Measurements from ENCODE around the gene TMEM154.
"Not testable (repeated sequence)": the region's sequence is repeated elsewhere in the genome, so short reads cannot be mapped to it uniquely, and the experiment has no call there.

The TMEM154 gene

DNA sequence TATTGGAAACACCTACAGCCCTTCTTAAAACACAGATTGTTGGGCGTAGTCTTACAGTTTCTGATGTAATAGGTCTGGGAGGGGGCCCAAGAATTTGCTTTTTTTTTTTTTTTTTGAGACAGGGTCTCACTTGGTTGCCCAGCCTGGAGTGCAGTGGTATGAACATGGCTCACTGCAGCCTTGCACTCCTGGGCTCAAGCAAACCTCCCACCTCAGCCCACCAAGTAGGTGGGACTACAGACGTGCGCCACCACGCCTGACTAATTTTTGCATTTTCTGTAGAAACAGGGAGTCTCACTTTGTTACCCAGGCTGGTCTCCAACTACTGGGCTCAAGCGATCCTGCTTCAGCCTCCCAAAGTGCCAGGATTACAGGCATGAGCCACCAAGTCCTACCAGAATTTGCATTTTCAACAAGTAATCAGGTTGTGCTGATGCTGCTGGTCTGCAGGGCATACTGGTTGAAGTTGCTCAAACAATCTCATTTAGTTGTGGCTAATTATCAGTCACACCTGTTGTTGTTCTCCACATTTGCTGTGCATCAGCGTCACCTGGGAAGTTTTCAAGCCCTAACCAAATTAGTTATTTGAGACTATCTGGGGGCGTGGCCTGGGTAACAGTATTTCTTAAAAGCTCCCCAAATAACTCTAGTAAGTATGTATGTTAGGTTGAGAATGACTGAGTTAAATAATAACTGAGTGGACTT is 14.0 kb downstream of the TMEM154 start:
- no peak for DNase-seq

DNA sequence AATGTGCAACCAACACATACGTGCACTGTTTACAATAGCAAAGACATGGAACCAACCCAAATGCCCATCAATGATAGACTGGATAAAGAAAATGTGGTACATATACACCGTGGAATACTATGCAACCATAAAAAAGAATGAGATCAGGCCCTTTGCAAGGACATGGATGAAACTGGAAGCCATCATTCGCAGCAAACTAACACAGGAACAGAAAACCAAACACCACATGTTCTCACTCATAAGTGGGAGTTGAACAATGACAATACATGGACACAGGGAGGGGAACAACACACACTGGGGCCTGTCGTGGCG is 15.8 kb downstream of the TMEM154 start:
- not testable (repeated sequence) for DNase-seq

DNA sequence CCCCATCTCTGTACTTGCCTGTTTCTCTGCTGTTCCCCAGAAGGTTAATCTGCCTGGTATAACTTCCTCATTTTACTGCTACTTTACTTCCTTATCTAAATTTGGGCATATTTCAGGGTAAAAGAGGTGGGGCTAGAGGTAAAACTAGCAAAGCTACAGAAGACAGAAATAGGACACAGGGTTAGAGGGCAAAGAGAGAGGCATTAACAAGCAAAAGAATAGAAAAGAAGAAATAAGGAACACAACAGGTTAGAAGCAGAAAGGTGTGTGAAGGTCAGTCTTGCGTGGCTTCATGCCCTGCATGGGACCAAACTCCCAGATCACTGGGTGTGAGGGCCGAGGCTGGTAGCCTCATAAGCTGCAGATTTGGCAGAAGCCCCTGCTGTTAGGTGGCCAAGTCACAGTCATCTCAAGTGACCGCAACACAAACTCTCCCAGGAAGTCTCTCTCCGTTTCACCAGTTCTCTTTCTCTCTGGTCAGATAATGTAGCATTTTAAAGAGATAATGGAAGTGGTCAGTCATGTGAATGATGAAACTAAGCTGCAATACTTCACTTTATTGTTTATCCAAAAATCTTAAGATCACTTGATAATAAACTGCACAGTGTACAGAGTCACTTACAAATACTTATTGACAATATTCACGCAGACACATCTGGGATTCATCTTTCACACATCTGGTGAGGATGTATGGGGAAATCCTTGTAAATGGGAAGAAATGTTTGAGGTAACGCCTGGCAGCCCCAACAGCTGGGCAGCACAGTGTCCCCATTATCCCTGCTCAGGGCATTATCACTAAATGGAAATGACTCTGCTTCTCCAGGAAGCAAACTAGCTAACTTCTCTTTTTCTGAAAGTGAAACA is 16.4 kb downstream of the TMEM154 start:
- DNase-seq, result no peak

DNA sequence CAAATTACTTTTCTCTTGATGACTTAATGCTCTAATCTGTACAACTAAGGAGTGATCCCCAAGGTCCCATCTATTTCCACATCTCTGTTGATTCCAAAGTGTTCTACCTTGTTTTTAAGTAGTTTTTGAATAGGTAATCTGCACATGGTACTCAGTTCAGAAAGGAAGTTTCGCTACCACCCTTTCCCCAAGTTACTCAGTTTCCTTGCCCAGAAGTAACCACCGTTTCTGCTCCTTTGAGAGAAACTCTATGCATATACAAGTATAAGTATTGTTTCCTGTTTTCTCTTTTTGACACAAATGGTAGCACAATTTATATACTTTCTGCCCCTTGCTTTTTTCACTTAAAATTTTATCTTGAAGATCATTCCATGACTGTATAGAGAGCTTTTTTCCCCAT is 18.1 kb downstream of the TMEM154 start:
- no peak for DNase-seq

DNA sequence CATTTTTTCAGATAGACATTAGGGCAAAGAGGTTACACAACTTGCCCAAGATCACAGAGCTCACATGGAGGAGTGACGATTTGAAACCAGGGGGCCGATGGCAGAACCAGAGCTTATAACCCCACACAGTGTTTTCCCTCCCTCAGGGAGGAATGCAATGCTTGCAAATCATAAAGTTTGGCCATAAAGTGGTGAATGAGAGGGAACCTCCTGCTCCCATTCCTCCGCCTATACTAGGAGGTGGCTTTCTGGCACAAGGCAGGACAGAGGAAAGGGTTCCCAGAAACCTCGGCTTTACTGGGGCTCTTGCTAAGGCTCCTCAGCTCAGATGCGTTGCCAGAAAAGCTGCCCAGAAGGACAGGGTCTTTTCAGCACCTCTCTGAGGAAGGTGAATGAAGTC is 19.3 kb downstream of the TMEM154 start:
- DNase-seq, result no peak

DNA sequence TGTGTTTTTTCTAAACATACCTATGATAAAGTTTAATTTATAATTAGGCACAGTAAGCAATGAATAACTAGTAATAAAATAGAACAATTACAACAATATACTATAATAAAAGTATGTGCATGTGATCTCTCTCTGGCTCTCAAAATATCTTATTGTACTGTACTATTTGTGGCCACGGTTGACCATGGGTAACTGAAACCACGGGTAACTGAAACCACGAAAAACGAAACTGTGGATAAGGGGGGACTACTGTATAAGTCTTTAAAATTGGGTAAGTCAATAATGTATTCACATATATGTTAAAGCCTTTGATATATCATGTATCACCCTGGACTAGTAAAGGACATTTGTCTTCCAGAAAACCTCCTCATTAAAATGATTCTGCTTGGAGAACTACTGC is 20.0 kb downstream of the TMEM154 start:
- no peak for DNase-seq

DNA sequence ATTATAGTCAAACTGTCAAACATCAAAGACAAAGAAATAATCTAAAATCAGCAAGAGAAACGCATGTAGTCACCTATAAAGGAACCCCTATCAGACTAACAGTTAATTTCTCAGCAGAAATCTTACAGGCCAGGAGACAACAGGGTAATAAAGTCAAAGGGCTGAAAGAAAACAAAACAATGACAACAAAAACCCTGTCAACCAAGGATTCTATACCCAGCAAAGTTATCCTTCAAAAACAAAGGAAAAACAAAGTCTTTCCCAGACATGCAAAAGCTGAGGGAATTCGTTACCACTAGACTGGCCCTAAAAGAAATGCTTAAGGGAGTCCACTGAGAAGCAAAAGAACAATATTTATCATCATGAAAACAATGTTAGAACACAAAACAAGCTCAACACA is 22.1 kb downstream of the TMEM154 start:
- DNase-seq, result no peak

DNA sequence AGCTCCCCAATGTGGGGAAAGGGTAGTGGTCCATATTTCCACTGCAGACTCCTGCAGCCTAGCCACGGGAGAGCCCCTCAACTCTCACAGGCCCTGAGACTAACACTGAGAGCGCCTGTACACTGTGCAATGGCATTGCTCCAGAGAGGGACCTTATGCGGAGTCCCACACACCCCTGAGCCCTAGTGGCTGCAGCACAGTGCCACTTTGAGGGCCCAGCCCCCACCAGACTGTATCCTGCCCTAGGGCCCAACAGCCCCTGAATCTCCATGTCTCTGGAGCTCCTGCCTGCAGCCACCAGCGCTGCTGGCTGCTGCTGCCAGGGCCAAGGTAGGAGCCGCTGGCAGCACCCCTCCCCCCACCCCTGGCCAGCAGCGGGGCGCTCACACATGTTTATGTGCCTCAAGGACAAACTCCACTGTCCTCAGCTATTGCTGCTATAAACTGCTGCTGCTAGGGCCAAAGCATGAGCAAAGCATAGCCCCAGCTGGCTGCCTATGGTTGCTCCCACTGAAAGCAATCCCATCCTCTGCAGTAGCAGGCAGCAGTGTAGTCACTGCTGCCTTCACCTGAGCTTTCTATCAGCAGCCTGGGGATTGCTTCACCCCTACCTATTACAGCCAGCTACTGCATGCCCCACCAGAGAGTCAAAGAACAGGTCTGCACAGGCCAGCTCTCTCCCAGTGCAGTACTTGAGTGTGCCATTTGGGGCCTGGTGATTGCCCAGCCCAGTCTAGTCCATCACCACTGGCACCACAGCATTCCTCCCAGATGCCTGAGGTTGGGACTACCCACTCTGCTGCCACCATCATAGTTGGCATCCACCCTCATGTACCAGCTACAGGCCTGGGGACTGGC is 24.3 kb downstream of the TMEM154 start:
- no peak for DNase-seq

DNA sequence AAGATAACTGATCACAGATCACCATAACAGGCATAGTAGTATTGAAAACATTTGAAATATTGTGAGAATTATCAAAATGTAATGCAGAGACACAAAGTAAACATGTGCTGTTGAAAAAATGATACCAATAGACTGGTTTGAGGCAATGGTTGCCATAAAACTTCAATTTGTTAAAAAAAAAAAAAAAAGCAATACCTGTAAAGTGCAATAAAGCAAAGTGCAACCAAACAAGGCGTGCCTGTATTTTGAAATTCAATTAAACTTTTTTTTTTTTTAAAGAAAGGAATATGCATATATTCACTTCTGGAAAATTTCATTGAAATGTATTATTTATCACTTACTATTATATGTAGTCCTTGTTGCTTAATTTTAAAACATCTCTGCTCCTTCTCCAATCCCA is 27.7 kb downstream of the TMEM154 start:
- no peak for DNase-seq

DNA sequence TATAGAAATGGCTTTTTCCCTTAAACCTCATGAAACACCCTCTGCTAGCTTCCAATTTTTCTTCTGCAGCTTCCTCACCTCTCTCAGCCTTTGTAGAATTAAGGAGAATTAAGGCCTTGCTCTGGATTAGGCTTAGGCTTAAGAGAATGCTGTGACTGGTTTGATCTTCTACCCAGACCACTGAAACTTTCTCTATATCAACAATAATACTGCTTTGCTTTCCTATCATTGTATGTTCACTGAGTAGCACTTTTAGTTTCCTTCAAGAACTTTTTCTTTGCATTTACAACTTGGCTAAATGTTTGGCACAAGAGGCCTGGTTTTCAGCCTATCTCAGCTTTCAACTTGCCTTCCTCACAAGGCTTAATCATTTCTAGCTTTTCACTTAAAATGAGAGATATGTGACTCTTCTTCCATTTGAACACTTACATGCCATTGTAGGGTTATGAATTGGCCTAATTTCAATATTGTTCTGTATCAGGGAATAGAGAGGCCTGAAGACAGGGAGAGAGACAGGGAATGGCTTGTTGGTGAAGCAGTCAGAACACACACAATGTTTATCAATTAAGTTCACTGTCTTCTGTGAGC is 28.2 kb downstream of the TMEM154 start:
- DNase-seq, result no peak

DNA sequence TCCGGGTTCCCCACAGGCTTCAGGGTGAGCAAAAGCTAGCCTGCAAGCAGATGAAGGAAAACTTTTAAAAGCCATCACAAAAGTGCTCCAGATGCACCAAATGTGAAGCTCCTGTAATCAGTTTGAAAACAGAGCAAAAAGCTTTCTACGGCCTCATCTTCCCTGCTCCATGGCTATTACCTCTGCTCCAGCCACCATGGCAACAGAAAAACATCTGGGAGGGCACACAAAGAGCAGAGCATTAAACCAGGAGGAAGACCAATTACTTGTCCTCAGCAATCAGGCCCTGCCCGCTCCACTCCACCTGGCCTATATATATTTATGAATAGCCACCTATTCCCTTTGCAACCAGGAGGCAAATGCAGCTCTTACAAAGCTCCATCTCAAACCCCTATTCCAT is 33.6 kb downstream of the TMEM154 start:
- DNase-seq, result no peak

DNA sequence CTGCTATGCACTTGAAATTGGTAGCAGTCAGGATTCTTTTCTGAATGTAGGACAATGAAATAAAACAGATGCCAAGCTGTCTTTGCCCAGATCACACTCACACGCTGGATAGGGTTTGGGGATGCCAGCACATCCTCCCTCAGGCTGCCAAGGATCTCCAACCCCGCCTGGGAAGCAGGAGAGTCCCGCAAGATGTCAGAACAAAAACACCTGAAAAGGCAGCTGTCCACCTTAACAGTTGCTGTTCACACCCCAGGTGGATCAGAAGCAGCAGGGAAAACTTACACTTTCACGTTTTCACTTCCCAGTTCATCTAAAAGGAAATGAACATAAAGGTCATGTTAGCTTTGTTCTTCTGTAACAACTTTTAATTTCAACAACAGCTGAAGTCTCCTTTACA is 35.7 kb downstream of the TMEM154 start:
- no peak for DNase-seq

DNA sequence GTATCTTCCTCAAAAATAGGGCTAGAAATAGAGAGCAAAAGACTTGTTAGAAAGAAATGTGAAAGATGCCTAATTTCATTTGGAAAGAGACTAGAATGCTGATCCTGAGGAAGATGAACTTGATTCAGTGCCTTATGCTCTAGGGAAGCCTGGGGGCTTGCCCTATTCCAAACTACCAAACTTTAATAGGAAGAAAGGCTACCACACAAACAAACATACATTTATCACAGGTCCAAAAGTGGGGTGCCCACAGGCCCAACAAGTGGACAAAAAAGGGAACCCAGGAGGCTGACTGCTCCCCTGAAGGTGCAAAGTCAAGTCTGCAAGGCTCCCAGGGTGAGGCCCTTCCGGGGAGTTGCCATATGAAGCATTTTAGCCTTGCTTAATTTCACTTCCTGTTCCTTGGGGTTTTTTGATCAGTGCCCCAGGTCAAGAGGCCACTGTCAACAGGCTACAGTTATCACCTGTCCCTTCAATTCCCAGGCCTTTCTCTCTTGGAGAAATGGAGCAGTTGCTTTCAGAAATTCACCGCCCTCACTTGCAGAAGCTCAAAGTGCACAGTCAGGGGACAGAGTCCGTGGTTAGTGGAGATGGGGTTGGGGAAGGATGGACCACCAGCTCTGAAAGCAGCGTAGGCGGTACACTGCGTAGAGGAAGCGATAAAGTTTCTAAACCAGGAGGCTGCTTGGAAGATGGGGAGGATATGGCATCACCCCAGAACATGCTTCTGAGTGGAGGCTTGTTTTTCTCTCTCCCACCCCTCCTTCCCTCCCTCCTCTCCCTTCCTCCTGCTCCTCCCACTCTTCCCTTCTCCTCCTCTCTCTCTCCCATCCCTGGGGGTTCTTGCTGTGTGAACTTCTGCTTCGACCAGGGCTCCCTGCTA is 36.4 kb downstream of the TMEM154 start:
- peak; percentile 10 for DNase-seq

DNA sequence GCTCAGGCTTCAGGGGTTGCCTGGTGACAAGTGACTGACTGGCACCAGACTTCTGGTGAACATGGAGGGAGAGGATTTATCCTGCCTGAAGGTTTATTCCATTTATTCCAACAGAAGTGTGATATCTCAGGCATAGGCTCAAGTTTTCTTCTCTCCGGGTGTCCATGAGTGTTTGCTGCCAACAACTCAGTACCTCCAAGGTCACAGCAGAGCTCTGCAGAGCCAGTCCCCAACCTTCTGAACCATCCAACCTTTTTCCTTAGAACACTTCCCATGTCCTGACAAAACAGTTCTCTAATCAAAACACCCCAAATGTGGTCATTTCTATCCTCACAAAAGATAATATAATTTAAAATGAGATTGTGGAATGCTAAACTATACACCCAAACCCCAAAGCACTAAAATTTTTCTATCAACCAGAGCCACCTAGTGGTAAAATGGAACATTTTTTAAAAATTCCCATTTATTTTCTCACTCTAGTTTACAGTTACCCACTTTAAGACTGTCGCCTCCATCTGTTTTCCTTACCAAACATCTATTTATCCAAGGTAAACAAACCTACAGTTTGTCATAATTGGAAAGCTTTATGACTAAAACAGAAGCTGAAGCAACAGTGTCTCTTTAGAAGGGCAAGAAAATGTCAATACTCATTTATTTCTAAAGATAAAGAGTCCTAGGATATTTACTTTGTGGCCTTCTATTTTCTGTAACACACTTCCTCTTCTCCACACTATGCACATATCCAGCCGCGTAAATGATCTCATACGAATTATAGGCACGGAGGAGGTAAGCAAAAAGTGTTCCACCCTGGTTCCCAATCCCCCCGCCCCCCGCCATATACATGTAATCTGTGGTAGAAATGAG is 39.5 kb downstream of the TMEM154 start:
- no peak for DNase-seq

DNA sequence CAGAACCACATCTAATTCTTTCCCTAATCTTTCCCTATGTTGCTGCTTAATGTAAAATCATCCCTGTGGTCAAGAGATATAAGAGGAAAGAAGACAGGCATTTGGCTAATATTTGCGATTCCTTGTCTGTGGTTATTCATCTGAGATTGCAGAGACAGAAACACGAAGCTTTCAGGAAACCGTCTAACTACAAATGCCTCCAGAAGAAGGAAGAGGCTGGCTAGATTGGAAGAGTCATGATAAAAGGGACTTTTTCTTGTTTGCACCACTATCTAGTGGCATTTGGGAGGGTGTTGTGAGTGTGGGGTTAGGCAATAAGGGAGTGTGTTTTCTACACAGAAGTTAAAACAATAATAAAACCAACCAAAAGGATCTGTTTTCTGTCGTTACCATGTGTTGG is 43.9 kb downstream of the TMEM154 start:
- DNase-seq, result no peak

DNA sequence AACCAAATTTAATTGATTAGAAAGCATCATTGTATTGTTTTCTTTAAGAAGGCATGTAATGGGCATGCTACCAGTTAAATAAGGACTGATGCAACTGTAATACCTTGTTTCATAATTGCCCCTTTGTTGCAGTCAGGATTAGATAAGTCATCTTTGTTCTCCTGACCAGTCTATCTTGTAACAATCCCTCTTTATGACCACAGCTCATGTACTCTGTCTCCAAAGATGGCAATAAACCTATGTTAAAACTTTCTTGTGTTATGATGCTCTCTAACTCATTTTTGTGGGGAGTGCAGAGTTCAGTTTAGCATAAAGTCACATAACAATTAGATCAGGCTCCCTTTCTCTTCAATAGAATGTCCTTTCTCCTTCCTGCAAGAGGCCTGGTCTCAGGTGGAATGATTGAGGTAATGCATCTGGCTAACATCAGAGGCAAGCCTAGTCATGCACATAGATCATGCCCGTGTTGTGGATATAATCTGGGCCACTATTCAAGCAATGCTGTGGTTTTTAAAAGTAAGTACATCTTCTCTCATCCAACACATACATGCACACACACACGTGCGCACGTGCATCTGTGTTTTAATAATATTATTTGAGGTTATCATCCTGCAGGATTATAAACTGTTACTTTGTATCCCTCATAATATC is 45.6 kb downstream of the TMEM154 start:
- no peak for DNase-seq

DNA sequence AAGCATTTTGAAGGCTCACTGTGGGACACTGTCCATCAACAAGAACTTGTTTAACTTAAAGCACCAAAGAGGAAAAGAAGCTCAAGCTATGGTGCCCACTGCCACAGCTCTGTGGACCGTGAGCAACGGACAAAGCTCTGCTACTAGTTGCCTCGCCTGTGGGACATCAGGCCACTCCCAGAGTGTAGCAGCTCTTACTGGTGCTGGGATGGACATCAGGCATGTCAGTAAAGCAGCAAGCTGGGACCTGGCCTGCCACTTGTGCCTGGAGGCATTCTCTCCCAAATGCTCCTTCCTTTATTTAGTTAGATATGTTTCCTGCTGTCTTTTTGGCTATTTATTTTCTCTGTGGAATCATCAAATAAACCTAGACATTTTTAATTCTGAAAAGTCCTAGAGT is 46.7 kb downstream of the TMEM154 start:
- DNase-seq, result no peak

DNA sequence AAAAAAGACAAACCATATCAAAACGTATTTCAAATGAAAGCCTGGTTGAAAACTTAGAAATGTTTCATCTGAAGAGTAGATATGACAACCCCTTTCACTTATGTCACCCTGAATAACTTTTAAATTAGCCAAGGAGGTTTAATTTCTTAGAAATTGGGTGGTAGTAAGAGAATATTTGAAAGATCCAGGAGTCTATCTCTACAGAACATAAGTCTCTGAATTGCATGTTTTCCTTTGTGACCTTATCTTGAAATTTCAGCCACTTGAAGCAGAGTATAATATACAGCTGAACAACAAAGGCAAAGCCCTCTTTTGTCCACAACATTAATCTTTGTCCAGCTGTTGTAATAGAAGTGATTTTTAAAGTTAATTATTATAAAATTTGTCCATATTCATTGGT is 49.5 kb downstream of the TMEM154 start:
- no peak for DNase-seq

DNA sequence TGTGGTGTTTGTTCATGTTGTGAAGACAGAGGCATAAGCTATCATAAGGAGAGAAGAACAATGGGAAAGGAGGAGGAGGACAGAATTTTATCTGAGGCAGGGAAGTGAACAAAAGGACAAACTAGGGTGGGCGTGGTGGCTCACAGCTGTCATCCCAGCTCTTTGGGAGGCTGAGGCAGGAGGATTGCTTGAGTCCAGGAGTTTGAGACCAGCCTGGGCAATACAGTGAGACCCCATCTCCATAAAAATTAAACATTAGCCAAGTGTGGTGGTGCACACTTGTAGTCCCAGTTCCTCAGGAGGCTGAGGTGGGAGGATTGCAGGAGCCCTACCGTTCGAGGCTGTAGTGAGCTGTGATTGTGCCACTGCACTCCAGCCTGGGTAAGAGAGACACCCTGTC is 49.9 kb downstream of the TMEM154 start:
- no peak for DNase-seq

DNA sequence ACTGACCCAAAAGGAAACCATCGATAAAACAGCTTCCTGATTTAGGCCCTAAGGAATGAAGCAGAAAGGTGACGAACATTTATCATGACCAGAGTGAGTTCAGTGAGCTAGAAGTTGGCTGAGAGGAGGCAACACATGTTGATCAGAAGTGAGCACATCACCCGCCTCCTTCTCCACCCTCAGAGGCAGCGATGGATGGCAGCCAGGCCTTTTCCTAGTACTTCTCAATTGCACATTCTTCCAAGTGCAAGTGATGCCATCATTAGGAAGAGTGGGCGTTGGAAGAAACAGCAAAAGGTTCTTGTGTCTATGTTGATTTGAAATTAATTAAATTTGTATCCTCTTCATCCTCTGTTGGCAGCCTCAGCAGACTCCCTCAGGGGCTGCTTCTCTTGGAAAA is 51.7 kb downstream of the TMEM154 start:
- DNase-seq, result no peak

DNA sequence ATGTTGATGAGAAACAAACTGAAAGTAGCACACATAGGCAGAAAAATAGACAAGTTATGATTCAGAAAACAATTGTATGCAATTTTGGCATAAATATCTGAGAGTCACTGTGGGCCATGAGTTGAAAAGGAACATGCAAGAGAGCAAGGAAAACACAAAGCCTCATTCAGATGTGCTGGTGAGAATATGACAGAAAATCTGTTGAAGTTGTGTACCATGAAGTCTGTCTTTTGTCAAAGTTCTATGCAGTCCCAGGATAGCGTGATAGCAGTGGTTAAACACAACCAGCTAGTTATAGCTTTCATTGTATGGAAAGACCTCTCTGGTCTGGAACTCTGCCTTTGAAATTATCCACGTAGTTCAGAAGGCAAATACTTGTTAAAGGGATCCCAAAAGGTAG is 53.0 kb downstream of the TMEM154 start:
- no peak for DNase-seq
